Measurements from ENCODE around the gene KIAA1549. TPM values are rescaled to one million over a fixed set of nuclear protein-coding genes. Genes with fewer than 3 reads are reported as not detected.

Gene KIAA1549
- total and polyA plus RNA-seq, 2 donors (not counting 1 experiment from before 2014, with no cell fraction given), result under 0.01 to 0.52 TPM

DNA sequence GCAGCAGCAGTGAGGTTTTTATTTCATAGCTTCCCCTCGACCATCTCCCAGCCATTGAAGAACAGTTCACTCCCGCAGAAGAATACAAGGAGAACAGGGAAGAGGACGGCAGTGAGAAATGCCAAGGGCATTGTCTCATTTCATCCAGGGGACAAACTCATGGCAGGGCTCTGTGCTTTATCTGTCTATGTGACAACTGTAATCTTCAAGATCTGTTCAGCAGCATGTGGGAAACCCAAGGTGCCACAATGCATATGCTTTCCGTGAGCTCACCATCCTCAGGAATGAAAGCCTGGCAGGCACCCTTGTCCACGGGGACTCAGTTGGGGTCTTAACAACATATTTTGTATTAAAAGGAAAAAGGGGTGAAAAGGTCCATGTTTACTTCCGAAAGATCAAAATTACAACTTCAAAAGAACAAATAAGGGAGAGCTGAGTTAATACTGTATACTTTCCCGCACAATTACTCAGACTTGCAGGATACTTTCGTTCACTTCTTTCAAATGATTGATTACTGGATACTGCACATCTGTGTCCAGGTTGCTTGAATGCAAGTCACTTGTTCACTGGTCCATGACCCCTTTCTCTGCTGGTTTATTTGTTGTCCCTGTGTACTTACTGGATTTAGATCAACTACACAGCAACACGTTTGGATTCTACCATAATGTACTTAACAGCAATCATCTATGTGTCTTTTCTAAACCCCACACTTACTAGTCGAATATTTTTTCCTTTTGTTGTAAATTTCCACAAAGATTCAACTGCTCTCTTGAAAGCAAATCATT is 93.1 kb downstream of the KIAA1549 start:
- ATAC-seq (ENCODE audit: low read depth) (no peak), DNase-seq (no peak)
- ChIA-PET CTCF (no interaction called here), POLR2A (no interaction called here)
- Mint-ChIP-seq H3K9me3 (ENCODE audit: insufficient read depth) (no peaks in the 10 kb centered on the region), H3K4me3 (no peak overlapping the region), H3K27ac (no peak overlapping the region), H3K4me1 (peaks cover 5% of the 10 kb centered on the region), H3K27me3 (peaks cover 4% of the 10 kb centered on the region)
- Histone ChIP-seq H3K27me3 (replicated peaks in 1 of 4; ENCODE audit: control extremely low read depth in 1 of 4, control insufficient read depth in 3 of 4, insufficient read depth in 4 of 4, low read length in 3 of 4) (no peaks in the 10 kb centered on the region), H3K9ac (ENCODE audit: low read length) (no peak overlapping the region), H3K4me3 (ENCODE audit: control extremely low read depth in 1 of 5, extremely low read depth in 1 of 5, insufficient read depth in 1 of 5, low read depth in 2 of 5, low read length in 4 of 5) (no peak overlapping the region), H3K36me3 (replicated peaks in 1 of 2; ENCODE audit: control extremely low read depth in 1 of 2, control insufficient read depth in 1 of 2, extremely low read depth in 1 of 2, insufficient read depth in 2 of 2, low read length in 1 of 2) (no peaks in the 10 kb centered on the region), H2AFZ (ENCODE audit: insufficient read depth, low read depth, low read length, poor library complexity, severe bottlenecking) (peak overlapping the region; percentile 5), H3K27ac (ENCODE audit: low read length in 2 of 2) (no peak overlapping the region), H3K4me2 (replicated peaks; ENCODE audit: low read depth, low read length, poor library complexity, severe bottlenecking) (no peak overlapping the region), H3K4me1 (ENCODE audit: control insufficient read depth in 2 of 2, insufficient read depth in 2 of 2, low read length in 2 of 2) (peaks cover 0 to 4% of the 10 kb centered on the region in 2 donors), H3K79me2 (ENCODE audit: control insufficient read depth, insufficient read depth, low read length) (no peaks in the 10 kb centered on the region), H3K9me3 (ENCODE audit: control extremely low read depth in 1 of 3, control insufficient read depth in 2 of 3, insufficient read depth in 1 of 3, low read length in 2 of 3) (peaks cover 0 to 4% (median 0%) of the 10 kb centered on the region in 3 donors), H4K20me1 (ENCODE audit: control insufficient read depth, insufficient read depth, low read length, poor library complexity, severe bottlenecking) (no peaks in the 10 kb centered on the region)
- intact Hi-C loops (cut with micrococcal nuclease), result loop anchor here (2.0 kb wide), 1 partner anchor 93 kb away; the partner anchor contains the start of gene KIAA1549
- no peak for TF ChIP-seq EZH2 (IDR thresholded peaks at IDR 0.05; ENCODE audit: borderline replicate concordance, insufficient read depth, low read depth, low read length, poor library complexity, severe bottlenecking)
- TF ChIP-seq, protein P1, sequence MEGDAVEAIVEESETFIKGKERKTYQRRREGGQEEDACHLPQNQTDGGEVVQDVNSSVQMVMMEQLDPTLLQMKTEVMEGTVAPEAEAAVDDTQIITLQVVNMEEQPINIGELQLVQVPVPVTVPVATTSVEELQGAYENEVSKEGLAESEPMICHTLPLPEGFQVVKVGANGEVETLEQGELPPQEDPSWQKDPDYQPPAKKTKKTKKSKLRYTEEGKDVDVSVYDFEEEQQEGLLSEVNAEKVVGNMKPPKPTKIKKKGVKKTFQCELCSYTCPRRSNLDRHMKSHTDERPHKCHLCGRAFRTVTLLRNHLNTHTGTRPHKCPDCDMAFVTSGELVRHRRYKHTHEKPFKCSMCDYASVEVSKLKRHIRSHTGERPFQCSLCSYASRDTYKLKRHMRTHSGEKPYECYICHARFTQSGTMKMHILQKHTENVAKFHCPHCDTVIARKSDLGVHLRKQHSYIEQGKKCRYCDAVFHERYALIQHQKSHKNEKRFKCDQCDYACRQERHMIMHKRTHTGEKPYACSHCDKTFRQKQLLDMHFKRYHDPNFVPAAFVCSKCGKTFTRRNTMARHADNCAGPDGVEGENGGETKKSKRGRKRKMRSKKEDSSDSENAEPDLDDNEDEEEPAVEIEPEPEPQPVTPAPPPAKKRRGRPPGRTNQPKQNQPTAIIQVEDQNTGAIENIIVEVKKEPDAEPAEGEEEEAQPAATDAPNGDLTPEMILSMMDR (IDR thresholded peaks at IDR 0.05), result no peak
- WGBS (ENCODE audit: insufficient coverage), result 98% methylated on average over 5 of the region's 10 CpGs

All from B cell (primary cell).